SK-N-MC (cell line): Measurements from ENCODE around the gene COMTD1.

Experiments used
- EZH2 ChIP-seq: fragments of 200-600 bp; sonication (generic); IDR thresholded peaks from one replicate; pipeline ENCODE4 v1.6.1; 2017; ENCODE audit warnings: antibody characterized with exemption
- POLR2AphosphoS5 ChIP-seq: IDR thresholded peaks from 2 replicates; pipeline ENCODE4 v1.6.1; 2012; ENCODE audit warnings: mild to moderate bottlenecking, low read depth, low read length, borderline replicate concordance

GRCh38 chr10:75272094-75272493, 36.3 kb upstream of the COMTD1 start:
- TF ChIP-seq POLR2AphosphoS5 (no peak), EZH2 (no peak)
